Hepatocyte (in vitro differentiated cells): ENCODE data around the gene ZMYND19.

Source experiments
- EZH2phosphoT487 ChIP-seq: fragments of 200-600 bp; sonication (generic); IDR thresholded peaks from one replicate; pipeline ENCODE4 v1.6.1; 2018; ENCODE audit warnings: antibody characterized with exemption, mild to moderate bottlenecking, low read depth, moderate library complexity; ENCODE audit not compliant: unreplicated experiment, severe bottlenecking
- TF ChIP-seq, protein P1 (sequence below): fragments of 200-600 bp; sonication (generic); IDR thresholded peaks from 2 replicates; pipeline ENCODE4 v1.5.1; 2016; ENCODE audit warnings: antibody characterized with exemption, mild to moderate bottlenecking; ENCODE audit not compliant: poor library complexity

DNA sequence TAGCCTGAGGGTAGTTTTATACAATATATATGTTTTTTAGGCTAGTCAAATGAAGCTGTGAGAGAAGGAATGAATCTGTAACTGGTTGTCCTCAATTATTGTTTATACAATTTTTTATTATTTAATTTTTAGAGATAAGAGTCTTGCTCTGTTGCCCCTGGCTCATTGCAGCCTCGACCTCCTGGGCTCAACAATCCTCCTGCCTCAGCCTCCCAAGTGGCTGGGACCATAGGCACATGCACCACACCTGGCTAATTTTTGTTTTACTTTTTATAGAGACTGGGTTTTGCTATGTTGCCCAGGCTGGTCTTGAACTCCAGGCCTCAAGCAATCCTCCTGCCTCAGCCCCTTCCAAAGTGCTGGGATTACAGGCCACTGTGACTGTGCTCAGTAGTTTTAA is 36.0 kb downstream of the ZMYND19 start:
- TF ChIP-seq, protein P1, sequence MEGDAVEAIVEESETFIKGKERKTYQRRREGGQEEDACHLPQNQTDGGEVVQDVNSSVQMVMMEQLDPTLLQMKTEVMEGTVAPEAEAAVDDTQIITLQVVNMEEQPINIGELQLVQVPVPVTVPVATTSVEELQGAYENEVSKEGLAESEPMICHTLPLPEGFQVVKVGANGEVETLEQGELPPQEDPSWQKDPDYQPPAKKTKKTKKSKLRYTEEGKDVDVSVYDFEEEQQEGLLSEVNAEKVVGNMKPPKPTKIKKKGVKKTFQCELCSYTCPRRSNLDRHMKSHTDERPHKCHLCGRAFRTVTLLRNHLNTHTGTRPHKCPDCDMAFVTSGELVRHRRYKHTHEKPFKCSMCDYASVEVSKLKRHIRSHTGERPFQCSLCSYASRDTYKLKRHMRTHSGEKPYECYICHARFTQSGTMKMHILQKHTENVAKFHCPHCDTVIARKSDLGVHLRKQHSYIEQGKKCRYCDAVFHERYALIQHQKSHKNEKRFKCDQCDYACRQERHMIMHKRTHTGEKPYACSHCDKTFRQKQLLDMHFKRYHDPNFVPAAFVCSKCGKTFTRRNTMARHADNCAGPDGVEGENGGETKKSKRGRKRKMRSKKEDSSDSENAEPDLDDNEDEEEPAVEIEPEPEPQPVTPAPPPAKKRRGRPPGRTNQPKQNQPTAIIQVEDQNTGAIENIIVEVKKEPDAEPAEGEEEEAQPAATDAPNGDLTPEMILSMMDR = no peak
- TF ChIP-seq EZH2phosphoT487 = no peak
